ENCODE results near the gene CCDC60.

DNA sequence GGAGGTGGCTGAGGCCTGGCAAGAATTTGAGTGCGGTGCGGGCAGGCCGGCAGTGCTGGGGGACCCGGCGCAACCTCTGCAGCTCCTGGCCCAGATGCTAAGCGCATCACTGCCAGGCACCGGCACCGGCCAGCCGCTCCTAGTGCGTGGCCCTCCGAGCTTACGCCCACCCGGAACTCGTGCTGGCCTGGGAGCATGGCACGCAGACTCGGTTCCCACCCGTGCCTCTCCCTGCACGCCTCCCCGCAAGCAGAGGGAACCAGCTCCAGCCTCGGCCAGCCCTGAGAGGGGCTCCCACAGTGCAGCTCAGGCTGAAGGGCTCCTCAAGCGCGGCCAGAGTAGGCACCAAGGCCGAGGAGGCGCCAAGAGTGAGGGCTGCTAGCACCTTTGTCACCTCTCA is 63.7 kb downstream of the CCDC60 start:
- TF ChIP-seq, protein P1, sequence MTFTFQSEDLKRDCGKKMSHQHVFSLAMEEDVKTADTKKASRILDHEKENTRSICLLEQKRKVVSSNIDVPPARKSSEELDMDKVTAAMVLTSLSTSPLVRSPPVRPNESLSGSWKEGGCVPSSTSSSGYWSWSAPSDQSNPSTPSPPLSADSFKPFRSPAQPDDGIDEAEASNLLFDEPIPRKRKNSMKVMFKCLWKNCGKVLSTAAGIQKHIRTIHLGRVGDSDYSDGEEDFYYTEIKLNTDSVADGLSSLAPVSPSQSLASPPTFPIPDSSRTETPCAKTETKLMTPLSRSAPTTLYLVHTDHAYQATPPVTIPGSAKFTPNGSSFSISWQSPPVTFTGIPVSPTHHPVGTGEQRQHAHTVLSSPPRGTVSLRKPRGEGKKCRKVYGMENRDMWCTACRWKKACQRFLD (tag by site-specific recombination; IDR thresholded peaks at IDR 0.05) = no peak
- TF ChIP-seq ZEB2 (tag by site-specific recombination; IDR thresholded peaks at IDR 0.05) = no peak

Measured in HEK293 (cell line).